Activated T-helper 1 cell treated with anti-CD3 and anti-CD28 coated beads, Interleukin-12 subunit alpha, Interleukin-12 subunit beta, Interleukin-2, Interleukin-4 antibody, amounts not matched to agents 30 ng/mL and 10 ng/mL and 1 ng/mL, durations not matched to agents 14 hours and 24 hours and 36 hours (primary cell): ENCODE measurements around the gene MIA. TPM values are rescaled to one million over a fixed set of nuclear protein-coding genes. Genes with fewer than 3 reads are reported as not detected.
"Not testable (repeated sequence)": the region's sequence is repeated elsewhere in the genome, so short reads cannot be mapped to it uniquely, and the experiment has no call there.

ENCODE experiments used
- DNase-seq: peaks from one replicate; pipeline ENCODE4 v3.0.0; 2021; ENCODE audit warnings: low spot score
- H3K27ac Mint-ChIP-seq: one replicate; pipeline ENCODE4 v1.8.0; 2021; ENCODE audit warnings: mild to moderate bottlenecking, mixed read lengths
- H3K27me3 Mint-ChIP-seq: one replicate; pipeline ENCODE4 v1.8.0; 2022; ENCODE audit warnings: mild to moderate bottlenecking, moderate library complexity, mixed read lengths; ENCODE audit not compliant: insufficient read depth
- H3K36me3 Mint-ChIP-seq: one replicate; pipeline ENCODE4 v1.8.0; 2021; ENCODE audit warnings: low read depth, mixed read lengths
- H3K4me1 Mint-ChIP-seq: one replicate; pipeline ENCODE4 v1.8.0; 2021; ENCODE audit warnings: low read depth, mixed read lengths
- H3K4me3 Mint-ChIP-seq: one replicate; pipeline ENCODE4 v1.8.0; 2021; ENCODE audit warnings: mild to moderate bottlenecking, moderate library complexity, mixed read lengths
- H3K9me3 Mint-ChIP-seq: one replicate; pipeline ENCODE4 v1.8.0; 2021; ENCODE audit warnings: mixed read lengths
- intact Hi-C: fragments of 100-400 bp; cut with micrococcal nuclease; formaldehyde crosslinking; loops from one replicate; pipeline ENCODE4 v1.15.1; 2024
- total RNA-seq: library from RNA; stranded (reverse); gene quantifications from 2 replicates; pipeline ENCODE4 v1.2.3, GENCODE V29; 2022

MIA gene
- total RNA-seq, 1 donor from 2014 or later: 0.91 TPM

DNA sequence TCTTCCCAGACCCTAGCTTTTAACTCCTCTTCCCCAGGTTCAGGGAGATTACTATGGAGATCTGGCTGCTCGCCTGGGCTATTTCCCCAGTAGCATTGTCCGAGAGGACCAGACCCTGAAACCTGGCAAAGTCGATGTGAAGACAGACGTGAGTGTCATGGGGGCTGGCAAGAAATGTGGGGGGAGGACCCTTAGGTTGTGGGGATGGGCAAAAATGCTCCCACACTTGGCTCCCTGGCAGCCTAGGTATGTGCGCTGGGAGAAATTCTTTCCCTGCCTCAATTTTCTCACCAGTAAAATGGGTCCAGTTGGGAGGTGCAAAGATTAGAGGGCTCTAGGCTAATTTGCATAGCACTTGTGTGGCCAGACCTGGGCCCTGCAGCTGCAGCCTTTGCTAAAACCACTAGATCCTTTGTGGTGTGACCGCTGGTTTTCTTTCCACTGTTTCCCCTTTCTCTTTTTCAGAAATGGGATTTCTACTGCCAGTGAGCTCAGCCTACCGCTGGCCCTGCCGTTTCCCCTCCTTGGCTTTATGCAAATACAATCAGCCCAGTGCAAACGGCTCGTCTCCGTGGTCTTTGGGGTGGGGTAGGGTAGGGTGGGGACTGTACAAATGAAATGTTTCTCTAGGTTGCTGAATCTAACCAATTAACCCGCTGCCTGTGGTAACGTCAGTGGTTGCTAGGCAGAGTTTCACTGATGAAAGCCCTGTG, 1.8 kb downstream of the MIA start:
- Mint-ChIP-seq H3K4me1 (peaks cover 51% of the 10 kb centered on the region), H3K4me3 (peak overlapping the region; percentile 91), H3K36me3 (peaks cover 16% of the 10 kb centered on the region), H3K27me3 (peaks cover 2% of the 10 kb centered on the region), H3K27ac (peak overlapping the region; percentile 89), H3K9me3 (no peaks in the 10 kb centered on the region)
- intact Hi-C loops: loop anchor here (1.0 to 2.0 kb wide), 8 partner anchors 15 to 486 kb away; partner anchors contain the start of genes ACTMAP and COQ8B
- peak; percentile 84 for DNase-seq

DNA sequence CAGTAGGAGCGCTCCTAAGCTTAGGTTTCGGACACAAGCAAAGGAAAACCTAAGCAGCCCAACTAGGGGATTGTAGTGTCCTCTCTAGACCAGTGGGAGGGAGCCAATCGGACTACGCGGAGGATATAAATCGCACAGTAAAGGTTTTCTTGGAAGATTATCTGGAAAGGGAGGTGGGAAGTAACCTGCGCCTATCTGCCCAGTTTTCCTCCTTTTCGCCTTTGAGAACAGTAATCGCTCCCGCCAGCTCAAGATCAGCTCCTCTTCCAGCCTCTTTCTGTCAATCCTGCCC, 2.3 kb downstream of the MIA start:
- DNase-seq: no peak
- Mint-ChIP-seq H3K27ac (peak overlapping the region; percentile 89), H3K9me3 (no peaks in the 10 kb centered on the region), H3K4me1 (peaks cover 51% of the 10 kb centered on the region), H3K4me3 (peak overlapping the region; percentile 91), H3K36me3 (peaks cover 16% of the 10 kb centered on the region), H3K27me3 (peaks cover 2% of the 10 kb centered on the region)
- intact Hi-C loops: loop anchor here (1.0 to 2.0 kb wide), 8 partner anchors 15 to 485 kb away; partner anchors contain the start of genes ACTMAP and COQ8B

DNA sequence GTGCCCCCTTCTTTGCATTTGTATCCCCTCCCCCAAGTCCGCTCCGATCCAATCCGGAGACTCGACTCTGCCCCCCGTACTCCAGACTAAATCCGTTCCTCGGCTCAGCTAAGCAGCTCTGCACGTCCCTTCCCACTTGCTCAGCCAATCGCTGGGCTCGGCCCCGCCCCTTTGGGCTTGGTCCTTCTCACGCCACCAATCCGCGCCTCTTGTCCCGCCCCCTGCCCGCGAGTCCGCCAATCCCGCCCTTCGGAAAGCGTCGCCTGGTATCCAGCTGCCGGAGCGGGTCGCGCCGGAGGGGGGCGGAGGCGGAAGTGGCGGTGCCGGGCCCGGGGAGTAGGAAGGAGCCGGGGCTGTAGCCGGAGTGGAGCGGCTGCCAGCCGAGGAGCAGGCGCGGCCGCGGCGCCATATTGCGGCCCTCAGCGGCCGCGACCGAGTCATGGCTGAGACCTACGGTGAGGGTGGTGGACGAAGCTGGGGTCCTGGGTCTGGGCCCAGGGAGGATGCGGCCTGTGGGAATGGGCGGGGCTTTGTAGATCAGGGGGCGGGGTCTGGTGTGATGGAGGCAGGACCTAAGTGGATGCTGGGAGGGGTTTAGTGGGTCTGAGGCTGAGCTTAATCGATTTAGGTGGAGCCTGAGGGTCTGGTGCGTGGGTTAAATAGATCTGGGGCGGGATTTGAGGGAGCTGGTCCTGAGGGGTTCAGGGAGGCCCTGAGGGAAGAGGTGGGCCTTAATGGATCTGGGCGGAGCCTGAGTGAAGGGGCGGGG, 2.8 kb downstream of the MIA start, which contains the start of gene RAB4B:
TSS of gene RAB4B (plus strand) at position 311 of the 769 bp plus-strand sequence. CDS start at position 440, 129 bp downstream.
- peak within 1 kb of the TSS; percentile 91 for H3K4me3 Mint-ChIP-seq
- peaks cover 2% of the 10 kb centered on the region for H3K27me3 Mint-ChIP-seq
- peak; percentile 100 for DNase-seq
- H3K36me3 Mint-ChIP-seq: peaks cover 16% of the 10 kb centered on the region
- no peaks in the 10 kb centered on the region for H3K9me3 Mint-ChIP-seq
- intact Hi-C loops: loop anchor here (1.0 to 2.0 kb wide), 15 partner anchors 14 to 585 kb away; partner anchors contain the start of genes ACTMAP, COQ8B and NUMBL
- H3K27ac Mint-ChIP-seq: peak within 1 kb of the TSS; percentile 89
- H3K4me1 Mint-ChIP-seq: peaks cover 51% of the 10 kb centered on the region

DNA sequence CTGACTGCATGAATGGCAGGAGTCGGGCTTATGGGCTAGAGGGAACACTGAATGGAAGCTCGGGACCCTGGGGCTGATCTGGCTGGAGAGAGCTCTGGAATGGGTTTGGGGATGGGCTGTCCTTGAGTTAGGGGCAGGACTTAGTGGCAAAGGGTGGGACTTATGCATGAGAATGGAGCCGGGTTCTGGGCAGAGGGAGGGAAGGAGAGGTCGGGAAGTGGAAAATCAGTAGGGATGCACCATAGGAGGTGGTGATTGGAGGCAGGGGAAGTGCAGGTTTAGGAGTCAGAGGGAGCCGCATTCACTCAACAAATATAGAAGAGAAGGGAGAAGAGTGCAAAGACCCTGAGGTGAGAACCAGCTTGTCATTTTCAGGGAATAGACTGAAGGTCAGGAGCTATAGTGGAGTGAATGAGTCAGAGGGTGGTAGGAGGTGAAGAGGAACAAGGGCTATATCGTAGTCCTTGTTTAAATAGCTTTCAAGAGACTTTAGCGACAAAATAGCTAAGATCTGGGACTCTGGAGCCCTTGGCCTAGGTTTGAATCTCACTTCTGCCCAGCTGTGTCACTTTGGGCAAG, 3.5 kb downstream of the MIA start:
- Mint-ChIP-seq H3K4me1 (peaks cover 51% of the 10 kb centered on the region), H3K27me3 (peaks cover 2% of the 10 kb centered on the region), H3K27ac (peak overlapping the region; percentile 89), H3K4me3 (peak overlapping the region; percentile 91), H3K36me3 (peaks cover 18% of the 10 kb centered on the region), H3K9me3 (no peaks in the 10 kb centered on the region)
- intact Hi-C loops: loop anchor here (1.0 to 2.0 kb wide), 7 partner anchors 20 to 585 kb away; partner anchors contain the start of gene NUMBL
- DNase-seq: no peak

DNA sequence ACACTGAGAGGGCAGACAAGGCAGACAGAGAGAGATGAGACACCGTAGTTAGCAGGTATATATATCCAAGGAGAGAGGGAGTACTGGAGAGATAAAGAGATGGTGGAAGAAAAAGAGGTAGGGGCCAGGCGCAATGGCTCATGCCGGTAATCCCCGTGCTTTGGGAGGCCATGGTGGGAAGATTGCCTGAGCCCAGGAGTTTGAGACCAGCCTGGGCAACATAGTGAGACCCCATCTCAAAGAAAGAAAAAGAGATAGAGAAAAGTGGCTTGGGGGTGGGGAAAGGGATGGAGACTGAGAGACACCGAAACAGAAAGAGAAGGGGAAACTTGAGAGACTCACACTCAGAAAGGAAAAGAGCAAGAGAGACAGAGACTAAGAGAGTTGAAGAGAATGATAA, 5.3 kb downstream of the MIA start:
- Mint-ChIP-seq H3K36me3 (peaks cover 24% of the 10 kb centered on the region), H3K4me1 (peaks cover 50% of the 10 kb centered on the region), H3K27me3 (peaks cover 2% of the 10 kb centered on the region), H3K9me3 (no peaks in the 10 kb centered on the region), H3K4me3 (peak overlapping the region; percentile 13), H3K27ac (peak overlapping the region; percentile 41)
- intact Hi-C loops: no loop called here
- DNase-seq: no peak

DNA sequence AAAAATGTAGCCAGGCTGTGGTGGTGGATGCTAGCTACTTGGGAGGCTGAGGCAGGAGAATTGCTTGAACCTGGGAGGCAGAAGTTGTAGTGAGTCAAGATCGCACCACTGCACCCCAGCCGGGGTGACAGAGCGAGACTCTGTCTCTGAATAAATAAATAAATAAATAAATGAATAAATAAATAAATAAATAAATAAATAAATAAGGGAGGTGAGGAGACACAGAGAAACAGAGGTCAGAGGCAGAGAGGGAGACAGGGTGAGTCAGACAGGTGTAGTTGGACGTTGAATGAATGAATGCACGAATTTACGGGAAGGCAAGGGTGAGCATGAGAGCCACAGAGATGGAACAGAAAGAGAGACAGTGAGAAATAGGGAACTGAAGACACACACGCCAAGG, 5.8 kb downstream of the MIA start:
- Mint-ChIP-seq H3K27ac (no peak overlapping the region), H3K4me1 (peaks cover 48% of the 10 kb centered on the region), H3K36me3 (peaks cover 25% of the 10 kb centered on the region), H3K4me3 (no peak overlapping the region), H3K27me3 (peaks cover 2% of the 10 kb centered on the region), H3K9me3 (no peaks in the 10 kb centered on the region)
- intact Hi-C loops: no loop called here
- DNase-seq: no peak

DNA sequence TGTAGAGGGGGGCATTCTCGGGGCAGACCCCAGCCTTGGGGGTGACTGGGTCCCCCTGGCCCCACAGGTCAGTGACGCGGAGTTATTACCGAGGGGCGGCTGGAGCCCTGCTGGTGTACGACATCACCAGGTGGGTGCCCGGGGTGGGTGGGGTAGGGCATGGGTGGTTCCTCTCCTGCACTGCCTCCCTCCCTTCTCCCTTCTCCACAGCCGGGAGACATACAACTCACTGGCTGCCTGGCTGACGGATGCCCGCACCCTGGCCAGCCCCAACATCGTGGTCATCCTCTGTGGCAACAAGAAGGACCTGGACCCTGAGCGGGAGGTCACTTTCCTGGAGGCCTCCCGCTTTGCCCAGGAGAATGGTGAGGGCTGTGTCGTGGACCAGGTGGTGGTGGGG, 8.4 kb downstream of the MIA start:
- H3K9me3 Mint-ChIP-seq: no peaks in the 10 kb centered on the region
- intact Hi-C loops: no loop called here
- no peaks in the 10 kb centered on the region for H3K27me3 Mint-ChIP-seq
- H3K27ac Mint-ChIP-seq: no peak overlapping the region
- no peak overlapping the region for H3K4me3 Mint-ChIP-seq
- peaks cover 32% of the 10 kb centered on the region for H3K36me3 Mint-ChIP-seq
- peaks cover 29% of the 10 kb centered on the region for H3K4me1 Mint-ChIP-seq
- no peak for DNase-seq

DNA sequence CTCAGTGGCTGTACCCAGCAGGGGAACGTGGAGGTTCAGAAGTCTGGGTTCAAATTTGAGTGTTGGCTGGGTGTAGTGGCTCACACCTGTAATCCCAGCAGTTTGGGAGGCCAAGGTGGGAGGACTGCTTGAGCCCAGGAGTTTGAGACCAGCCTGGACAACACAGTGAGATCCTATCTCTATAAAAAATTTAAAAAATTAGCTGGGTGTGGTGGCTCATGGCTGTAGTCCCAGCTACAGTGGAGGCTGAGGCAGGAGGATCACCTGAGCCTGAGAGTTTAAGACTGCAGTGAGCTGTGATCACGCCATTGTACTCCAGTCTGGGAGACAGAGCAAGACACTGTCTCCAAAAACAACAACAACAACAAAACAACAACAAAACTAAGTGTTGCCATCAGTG, 8.8 kb downstream of the MIA start:
- H3K9me3 Mint-ChIP-seq, H3K4me3 Mint-ChIP-seq, intact Hi-C loops, H3K27me3 Mint-ChIP-seq, H3K27ac Mint-ChIP-seq, DNase-seq: not testable (repeated sequence)
- H3K36me3 Mint-ChIP-seq: peaks cover 32% of the 10 kb centered on the region
- H3K4me1 Mint-ChIP-seq: peaks cover 25% of the 10 kb centered on the region

DNA sequence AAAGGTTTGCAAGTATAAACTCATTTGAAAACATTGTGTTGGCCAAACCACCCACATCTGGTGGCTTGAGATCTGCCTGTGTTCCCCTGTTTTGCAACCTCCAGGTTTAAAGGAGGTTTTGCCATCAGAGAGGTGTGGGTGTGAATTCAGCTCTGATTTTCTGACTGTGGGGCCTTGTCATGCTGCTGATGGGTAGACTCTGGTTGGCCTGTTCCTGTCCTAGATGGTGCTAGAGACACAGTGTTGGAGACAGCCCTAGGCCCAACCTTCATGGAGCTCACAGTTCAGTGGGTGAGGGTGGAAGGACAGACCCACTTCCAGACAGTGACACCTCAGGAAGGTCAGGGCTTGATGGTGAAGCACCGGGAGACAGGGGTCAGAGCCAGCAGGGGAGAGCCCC, 10.2 kb downstream of the MIA start:
- peaks cover 15% of the 10 kb centered on the region for H3K4me1 Mint-ChIP-seq
- no peaks in the 10 kb centered on the region for H3K9me3 Mint-ChIP-seq
- no peaks in the 10 kb centered on the region for H3K27me3 Mint-ChIP-seq
- H3K36me3 Mint-ChIP-seq: peaks cover 36% of the 10 kb centered on the region
- no peak for DNase-seq
- intact Hi-C loops: no loop called here
- no peak overlapping the region for H3K4me3 Mint-ChIP-seq
- peak overlapping the region; percentile 62 for H3K27ac Mint-ChIP-seq

DNA sequence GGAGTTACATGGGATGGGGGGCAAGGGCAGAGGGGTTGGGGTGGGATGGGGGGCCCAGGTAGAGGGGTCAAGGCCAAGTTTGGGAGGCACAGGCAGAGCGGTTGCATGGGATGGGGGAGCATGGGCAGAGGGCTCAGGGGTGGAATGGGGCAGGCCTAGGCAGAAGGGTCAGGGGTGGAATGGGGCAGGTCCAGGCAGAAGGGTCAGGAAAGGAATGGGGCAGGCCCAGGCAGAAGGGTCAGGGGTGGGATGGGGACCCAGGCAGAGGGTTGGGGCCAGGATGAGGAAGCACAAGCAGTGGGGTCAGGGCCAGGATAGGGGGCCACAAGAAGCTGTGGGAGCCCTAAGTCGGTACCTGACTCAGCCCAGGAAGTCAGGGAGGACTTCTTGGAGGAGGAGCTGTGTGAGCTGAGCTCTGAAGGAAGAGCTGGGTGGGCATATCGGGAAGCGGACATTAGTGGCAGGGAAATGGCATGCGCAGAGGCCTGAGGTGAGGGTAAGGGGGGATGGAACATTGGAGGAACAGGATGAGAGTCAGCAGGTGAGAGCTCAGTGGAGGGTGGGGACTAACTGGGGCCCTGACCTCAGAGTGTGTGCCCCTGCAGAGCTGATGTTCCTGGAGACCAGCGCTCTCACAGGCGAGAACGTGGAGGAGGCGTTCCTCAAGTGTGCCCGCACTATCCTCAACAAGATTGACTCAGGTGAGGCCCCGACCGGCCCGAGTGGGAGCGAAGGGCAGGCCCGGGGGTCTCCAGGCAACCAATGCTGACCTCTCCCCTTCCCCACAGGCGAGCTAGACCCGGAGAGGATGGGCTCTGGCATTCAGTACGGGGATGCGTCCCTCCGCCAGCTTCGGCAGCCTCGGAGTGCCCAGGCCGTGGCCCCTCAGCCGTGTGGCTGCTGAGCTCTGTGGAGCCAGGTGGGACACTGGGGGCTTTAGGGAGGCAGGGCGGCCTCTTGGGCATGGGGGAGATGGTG, 11.0 kb downstream of the MIA start:
- no peak overlapping the region for H3K4me3 Mint-ChIP-seq

DNA sequence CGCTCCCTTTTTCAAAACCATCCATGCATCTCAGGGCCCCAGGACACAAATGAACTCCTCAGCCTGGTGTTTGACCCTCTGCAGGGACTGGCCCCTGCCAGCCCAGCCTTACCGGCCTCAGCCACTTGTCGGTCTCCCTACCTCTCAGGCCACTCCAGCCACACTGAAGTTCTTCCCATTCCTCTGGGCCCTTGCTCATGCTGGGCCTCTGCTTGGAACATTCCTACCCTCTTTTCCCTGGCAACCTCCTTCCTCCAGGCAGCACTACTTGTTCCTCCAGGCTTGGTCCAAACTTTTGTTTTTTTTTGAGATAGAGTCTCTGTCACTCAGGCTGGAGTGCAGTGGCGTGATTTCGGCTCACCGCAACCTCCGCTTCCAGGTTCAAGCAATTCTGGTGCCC, 16.0 kb downstream of the MIA start:
- H3K9me3 Mint-ChIP-seq: no peaks in the 10 kb centered on the region
- DNase-seq: no peak
- H3K27me3 Mint-ChIP-seq: no peaks in the 10 kb centered on the region
- peaks cover 22% of the 10 kb centered on the region for H3K36me3 Mint-ChIP-seq
- H3K4me3 Mint-ChIP-seq: no peak overlapping the region
- intact Hi-C loops: no loop called here
- peaks cover 13% of the 10 kb centered on the region for H3K4me1 Mint-ChIP-seq
- H3K27ac Mint-ChIP-seq: peak overlapping the region; percentile 40

More for the DNA sequence above, 11.0 kb downstream of the MIA start:
- Mint-ChIP-seq H3K4me1 (peaks cover 12% of the 10 kb centered on the region), H3K9me3 (no peaks in the 10 kb centered on the region), H3K27me3 (no peaks in the 10 kb centered on the region), H3K27ac (no peak overlapping the region), H3K36me3 (peaks cover 34% of the 10 kb centered on the region)
- DNase-seq: no peak
- intact Hi-C loops: no loop called here

DNA sequence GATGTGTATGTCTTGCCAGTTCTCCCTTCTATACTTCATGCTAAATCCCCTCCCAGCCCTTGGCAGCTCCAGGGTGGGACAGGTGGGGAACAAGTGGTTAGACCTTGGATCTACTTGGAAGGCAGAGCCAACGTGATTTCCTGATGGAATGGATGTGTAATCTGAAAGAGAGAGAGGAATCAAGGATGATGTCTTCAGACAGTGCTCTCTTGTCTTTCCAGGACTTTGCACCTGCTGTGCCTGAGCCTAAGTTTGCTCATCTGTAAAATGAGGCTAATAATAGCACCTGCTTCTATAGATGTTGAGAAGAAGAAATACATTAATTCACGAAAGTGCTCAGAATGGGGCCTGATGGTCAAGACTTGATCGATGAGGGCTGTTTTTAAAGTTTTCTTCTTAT, 16.7 kb downstream of the MIA start:
- peaks cover 18% of the 10 kb centered on the region for H3K4me1 Mint-ChIP-seq
- H3K27ac Mint-ChIP-seq: peak overlapping the region; percentile 73

More for the DNA sequence above, 16.7 kb downstream of the MIA start:
- no peaks in the 10 kb centered on the region for H3K9me3 Mint-ChIP-seq
- peaks cover 23% of the 10 kb centered on the region for H3K36me3 Mint-ChIP-seq
- DNase-seq: no peak
- intact Hi-C loops: loop anchor here (1.0 kb wide), 1 partner anchor 15 kb away; no protein-coding TSS in a partner anchor
- no peaks in the 10 kb centered on the region for H3K27me3 Mint-ChIP-seq
- H3K4me3 Mint-ChIP-seq: no peak overlapping the region
